HEK293 (cell line): Measurements from ENCODE around the gene USH1G.

Experiments used
- REST ChIP-seq: fragments of 450-650 bp; formaldehyde crosslinking; IDR thresholded peaks from 2 replicates; pipeline ENCODE4 v1.5.1; 2016; ENCODE audit warnings: missing biosample characterization, missing genetic modification characterization
- SP2 ChIP-seq: fragments of 450-650 bp; formaldehyde crosslinking; IDR thresholded peaks from 2 replicates; pipeline ENCODE4 v1.5.1; 2016; ENCODE audit warnings: missing biosample characterization, missing genetic modification characterization
- ZNF785 ChIP-seq: fragments of 450-650 bp; formaldehyde crosslinking; IDR thresholded peaks from 2 replicates; pipeline ENCODE4 v1.5.1; 2016; ENCODE audit warnings: missing biosample characterization, missing genetic modification characterization

GRCh38 chr17:74918906-74919305, 4.1 kb downstream of the USH1G start:
- TF ChIP-seq REST (tag by site-specific recombination), result no peak
- no peak for TF ChIP-seq ZNF785 (tag by site-specific recombination)
- TF ChIP-seq SP2 (tag by site-specific recombination), result no peak
